ENCODE results near the gene TMEM175. TPM values are rescaled to one million over a fixed set of nuclear protein-coding genes. Genes with fewer than 3 reads are reported as not detected.

Gene TMEM175
- total and polyA plus RNA-seq, 2 donors (not counting 1 experiment from before 2014, with no cell fraction given): 44.4 to 432 TPM

DNA sequence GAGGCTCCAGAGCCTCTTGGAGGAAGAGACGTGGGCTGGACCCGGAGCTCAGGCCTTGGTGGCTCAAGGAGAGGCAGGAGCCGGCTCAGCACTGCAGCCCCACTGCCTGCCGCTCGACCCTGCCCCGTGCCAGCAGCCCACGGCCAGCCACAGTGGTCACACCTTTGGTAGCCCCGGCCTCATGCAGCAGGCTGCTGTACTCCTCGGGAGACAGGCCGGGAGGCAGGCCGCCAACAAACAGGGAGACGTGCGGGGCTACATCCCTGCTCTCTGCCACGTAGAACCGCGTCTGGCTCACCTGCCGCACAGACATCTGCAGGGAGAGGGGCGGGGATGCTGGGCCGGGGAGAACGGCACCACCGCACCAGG lies 33.5 kb downstream of the TMEM175 start:
- H3K4me3 ChIP-seq (ENCODE audit: control extremely low read depth in 1 of 5, extremely low read depth in 1 of 5, insufficient read depth in 1 of 5, low read depth in 2 of 5, low read length in 4 of 5): no peak overlapping the region
- 95% methylated on average over 21 of the region's 21 CpGs for WGBS (ENCODE audit: insufficient coverage)
- TF ChIP-seq EZH2 (IDR thresholded peaks at IDR 0.05; ENCODE audit: borderline replicate concordance, insufficient read depth, low read depth, low read length, poor library complexity, severe bottlenecking): no peak
- TF ChIP-seq, protein P1, sequence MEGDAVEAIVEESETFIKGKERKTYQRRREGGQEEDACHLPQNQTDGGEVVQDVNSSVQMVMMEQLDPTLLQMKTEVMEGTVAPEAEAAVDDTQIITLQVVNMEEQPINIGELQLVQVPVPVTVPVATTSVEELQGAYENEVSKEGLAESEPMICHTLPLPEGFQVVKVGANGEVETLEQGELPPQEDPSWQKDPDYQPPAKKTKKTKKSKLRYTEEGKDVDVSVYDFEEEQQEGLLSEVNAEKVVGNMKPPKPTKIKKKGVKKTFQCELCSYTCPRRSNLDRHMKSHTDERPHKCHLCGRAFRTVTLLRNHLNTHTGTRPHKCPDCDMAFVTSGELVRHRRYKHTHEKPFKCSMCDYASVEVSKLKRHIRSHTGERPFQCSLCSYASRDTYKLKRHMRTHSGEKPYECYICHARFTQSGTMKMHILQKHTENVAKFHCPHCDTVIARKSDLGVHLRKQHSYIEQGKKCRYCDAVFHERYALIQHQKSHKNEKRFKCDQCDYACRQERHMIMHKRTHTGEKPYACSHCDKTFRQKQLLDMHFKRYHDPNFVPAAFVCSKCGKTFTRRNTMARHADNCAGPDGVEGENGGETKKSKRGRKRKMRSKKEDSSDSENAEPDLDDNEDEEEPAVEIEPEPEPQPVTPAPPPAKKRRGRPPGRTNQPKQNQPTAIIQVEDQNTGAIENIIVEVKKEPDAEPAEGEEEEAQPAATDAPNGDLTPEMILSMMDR (IDR thresholded peaks at IDR 0.05): no peak
- H3K9me3 Mint-ChIP-seq (ENCODE audit: insufficient read depth): no peaks in the 10 kb centered on the region
- H3K27me3 ChIP-seq (replicated peaks in 1 of 4; ENCODE audit: control extremely low read depth in 1 of 4, control insufficient read depth in 3 of 4, insufficient read depth in 4 of 4, low read length in 3 of 4): peaks cover 0 to 6% (median under 1%) of the 10 kb centered on the region in 4 experiments
- peaks cover 2% of the 10 kb centered on the region for H3K4me1 Mint-ChIP-seq
- CTCF ChIA-PET: no interaction called here
- peaks cover 0 to 6% of the 10 kb centered on the region in 2 experiments for H3K36me3 ChIP-seq (replicated peaks in 1 of 2; ENCODE audit: control extremely low read depth in 1 of 2, control insufficient read depth in 1 of 2, extremely low read depth in 1 of 2, insufficient read depth in 2 of 2, low read length in 1 of 2)
- intact Hi-C loops (cut with micrococcal nuclease): no loop called here
- H3K27ac ChIP-seq (ENCODE audit: low read length in 2 of 2): no peak overlapping the region
- peaks cover 4 to 13% of the 10 kb centered on the region in 2 donors for H3K4me1 ChIP-seq (ENCODE audit: control insufficient read depth in 2 of 2, insufficient read depth in 2 of 2, low read length in 2 of 2)
- POLR2A ChIA-PET: no interaction called here
- H3K27me3 Mint-ChIP-seq: no peaks in the 10 kb centered on the region
- peaks cover 14% of the 10 kb centered on the region for H3K79me2 ChIP-seq (ENCODE audit: control insufficient read depth, insufficient read depth, low read length)
- H3K27ac Mint-ChIP-seq: no peak overlapping the region
- H3K4me2 ChIP-seq (replicated peaks; ENCODE audit: low read depth, low read length, poor library complexity, severe bottlenecking): no peak overlapping the region
- no peaks in the 10 kb centered on the region for H3K9me3 ChIP-seq (ENCODE audit: control extremely low read depth in 1 of 3, control insufficient read depth in 2 of 3, insufficient read depth in 1 of 3, low read length in 2 of 3)
- peak overlapping the region; percentile 23 for H3K4me3 Mint-ChIP-seq
- DNase-seq (no peak), ATAC-seq (ENCODE audit: low read depth) (no peak)
- peaks cover 46% of the 10 kb centered on the region for H4K20me1 ChIP-seq (ENCODE audit: control insufficient read depth, insufficient read depth, low read length, poor library complexity, severe bottlenecking)
- no peak overlapping the region for H2AFZ ChIP-seq (ENCODE audit: insufficient read depth, low read depth, low read length, poor library complexity, severe bottlenecking)
- H3K9ac ChIP-seq (ENCODE audit: low read length): no peak overlapping the region

DNA sequence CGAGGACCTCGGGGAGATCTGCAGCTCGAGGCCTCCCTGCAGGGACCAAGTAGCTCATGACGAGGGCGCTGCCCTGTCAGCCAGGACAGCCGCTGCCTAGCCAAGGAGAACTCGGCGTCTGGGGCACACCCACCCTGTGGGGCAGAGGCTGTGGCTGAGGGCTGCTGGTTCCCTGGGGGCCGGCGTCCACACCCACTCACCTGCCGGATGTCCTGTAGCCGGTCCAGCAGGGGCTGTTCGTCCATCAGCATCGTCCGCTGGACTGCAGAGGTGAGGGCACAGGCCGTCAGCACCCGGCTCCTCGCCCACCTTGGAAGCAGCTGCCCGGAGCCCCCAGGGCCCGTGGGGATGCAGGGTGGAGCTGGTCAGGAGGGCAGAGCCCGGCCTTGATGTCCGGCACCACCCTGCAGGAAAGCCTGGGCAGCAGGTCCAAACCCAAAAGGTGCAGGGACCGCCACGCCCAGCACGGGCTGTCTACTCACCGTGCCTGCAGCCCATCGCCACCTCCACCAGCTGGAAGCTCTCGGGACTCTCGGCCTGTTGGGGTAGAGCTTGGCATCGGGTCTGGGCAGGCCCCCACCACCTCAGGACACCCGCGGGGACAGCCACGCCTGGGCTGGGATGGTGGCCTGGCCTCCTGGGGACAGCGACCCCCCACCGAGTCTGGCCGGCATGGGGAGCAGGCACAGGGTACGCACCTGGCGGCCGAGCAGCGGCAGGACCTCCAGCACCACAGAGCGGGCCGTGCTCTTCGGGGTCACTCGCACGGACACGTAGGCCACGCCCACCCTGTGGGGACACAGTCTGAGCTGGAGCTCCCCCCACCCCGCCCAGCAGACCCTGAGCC lies 34.2 kb downstream of the TMEM175 start:
- Histone ChIP-seq H3K4me2 (replicated peaks; ENCODE audit: low read depth, low read length, poor library complexity, severe bottlenecking) (no peak overlapping the region), H3K4me3 (ENCODE audit: control extremely low read depth in 1 of 5, extremely low read depth in 1 of 5, insufficient read depth in 1 of 5, low read depth in 2 of 5, low read length in 4 of 5) (no peak overlapping the region), H3K9ac (ENCODE audit: low read length) (no peak overlapping the region), H3K4me1 (ENCODE audit: control insufficient read depth in 2 of 2, insufficient read depth in 2 of 2, low read length in 2 of 2) (peaks cover 4 to 16% of the 10 kb centered on the region in 2 donors), H3K36me3 (replicated peaks in 1 of 2; ENCODE audit: control extremely low read depth in 1 of 2, control insufficient read depth in 1 of 2, extremely low read depth in 1 of 2, insufficient read depth in 2 of 2, low read length in 1 of 2) (peaks cover 0 to 6% of the 10 kb centered on the region in 2 experiments), H3K27me3 (replicated peaks in 1 of 4; ENCODE audit: control extremely low read depth in 1 of 4, control insufficient read depth in 3 of 4, insufficient read depth in 4 of 4, low read length in 3 of 4) (peaks cover 0 to 6% (median under 1%) of the 10 kb centered on the region in 4 experiments), H4K20me1 (ENCODE audit: control insufficient read depth, insufficient read depth, low read length, poor library complexity, severe bottlenecking) (peaks cover 53% of the 10 kb centered on the region), H3K79me2 (ENCODE audit: control insufficient read depth, insufficient read depth, low read length) (peaks cover 20% of the 10 kb centered on the region), H3K27ac (ENCODE audit: low read length in 2 of 2) (no peak overlapping the region), H2AFZ (ENCODE audit: insufficient read depth, low read depth, low read length, poor library complexity, severe bottlenecking) (no peak overlapping the region), H3K9me3 (ENCODE audit: control extremely low read depth in 1 of 3, control insufficient read depth in 2 of 3, insufficient read depth in 1 of 3, low read length in 2 of 3) (no peaks in the 10 kb centered on the region)
- DNase-seq (no peak), ATAC-seq (ENCODE audit: low read depth) (no peak)
- H3K9me3 Mint-ChIP-seq (ENCODE audit: insufficient read depth): no peaks in the 10 kb centered on the region
- 93% methylated on average over 48 of the region's 48 CpGs for WGBS (ENCODE audit: insufficient coverage)
- H3K27me3 Mint-ChIP-seq: no peaks in the 10 kb centered on the region
- no peak overlapping the region for H3K27ac Mint-ChIP-seq
- intact Hi-C loops (cut with micrococcal nuclease): no loop called here
- TF ChIP-seq, protein P1 (IDR thresholded peaks at IDR 0.05): no peak
- no peak for TF ChIP-seq EZH2 (IDR thresholded peaks at IDR 0.05; ENCODE audit: borderline replicate concordance, insufficient read depth, low read depth, low read length, poor library complexity, severe bottlenecking)
- ChIA-PET CTCF (interaction anchor here (0.9 kb wide), 1 partner anchor 85 kb away, joined by 3 read pairs; no protein-coding TSS in a partner anchor), POLR2A (no interaction called here)
- peaks cover 6% of the 10 kb centered on the region for H3K4me1 Mint-ChIP-seq
- no peak overlapping the region for H3K4me3 Mint-ChIP-seq
